Measurements from ENCODE around the gene GTF2A1.
"Not testable (repeated sequence)": the region's sequence is repeated elsewhere in the genome, so short reads cannot be mapped to it uniquely, and the experiment has no call there.

DNA sequence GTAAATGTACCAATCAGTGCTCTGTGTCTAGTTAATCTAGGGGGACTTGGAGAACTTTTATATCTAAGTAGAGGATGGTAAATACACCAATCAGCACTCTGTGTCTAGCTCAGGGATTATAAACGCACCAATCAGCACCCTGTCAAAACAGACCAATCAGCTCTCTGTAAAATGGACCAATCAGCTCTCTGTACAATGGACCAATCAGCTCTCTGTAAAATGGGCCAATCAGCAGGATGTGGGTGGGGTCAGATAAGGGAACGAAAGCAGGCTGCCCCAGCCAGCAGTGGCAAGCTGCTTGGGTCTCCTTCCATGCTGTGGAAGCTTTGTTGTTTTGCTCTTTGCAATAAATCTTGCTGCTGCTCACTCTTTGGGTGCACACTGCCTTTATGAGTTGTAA is 16.1 kb upstream of the GTF2A1 start:
- not testable (repeated sequence) for TF ChIP-seq POLR2A (IDR thresholded peaks at IDR 0.05)
- TF ChIP-seq, protein P1, sequence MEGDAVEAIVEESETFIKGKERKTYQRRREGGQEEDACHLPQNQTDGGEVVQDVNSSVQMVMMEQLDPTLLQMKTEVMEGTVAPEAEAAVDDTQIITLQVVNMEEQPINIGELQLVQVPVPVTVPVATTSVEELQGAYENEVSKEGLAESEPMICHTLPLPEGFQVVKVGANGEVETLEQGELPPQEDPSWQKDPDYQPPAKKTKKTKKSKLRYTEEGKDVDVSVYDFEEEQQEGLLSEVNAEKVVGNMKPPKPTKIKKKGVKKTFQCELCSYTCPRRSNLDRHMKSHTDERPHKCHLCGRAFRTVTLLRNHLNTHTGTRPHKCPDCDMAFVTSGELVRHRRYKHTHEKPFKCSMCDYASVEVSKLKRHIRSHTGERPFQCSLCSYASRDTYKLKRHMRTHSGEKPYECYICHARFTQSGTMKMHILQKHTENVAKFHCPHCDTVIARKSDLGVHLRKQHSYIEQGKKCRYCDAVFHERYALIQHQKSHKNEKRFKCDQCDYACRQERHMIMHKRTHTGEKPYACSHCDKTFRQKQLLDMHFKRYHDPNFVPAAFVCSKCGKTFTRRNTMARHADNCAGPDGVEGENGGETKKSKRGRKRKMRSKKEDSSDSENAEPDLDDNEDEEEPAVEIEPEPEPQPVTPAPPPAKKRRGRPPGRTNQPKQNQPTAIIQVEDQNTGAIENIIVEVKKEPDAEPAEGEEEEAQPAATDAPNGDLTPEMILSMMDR (IDR thresholded peaks at IDR 0.05) = not testable (repeated sequence)
